CD4-positive, alpha-beta T cell treated with Interferon alpha-2 for 1 hour (primary cell): ENCODE measurements around the gene CLIC1.

Source experiments
- DNase-seq, 2 donors: peaks; one replicate each; pipeline ENCODE4 v3.0.0-alpha.2; 2020 to 2022

CLIC1 gene

DNA sequence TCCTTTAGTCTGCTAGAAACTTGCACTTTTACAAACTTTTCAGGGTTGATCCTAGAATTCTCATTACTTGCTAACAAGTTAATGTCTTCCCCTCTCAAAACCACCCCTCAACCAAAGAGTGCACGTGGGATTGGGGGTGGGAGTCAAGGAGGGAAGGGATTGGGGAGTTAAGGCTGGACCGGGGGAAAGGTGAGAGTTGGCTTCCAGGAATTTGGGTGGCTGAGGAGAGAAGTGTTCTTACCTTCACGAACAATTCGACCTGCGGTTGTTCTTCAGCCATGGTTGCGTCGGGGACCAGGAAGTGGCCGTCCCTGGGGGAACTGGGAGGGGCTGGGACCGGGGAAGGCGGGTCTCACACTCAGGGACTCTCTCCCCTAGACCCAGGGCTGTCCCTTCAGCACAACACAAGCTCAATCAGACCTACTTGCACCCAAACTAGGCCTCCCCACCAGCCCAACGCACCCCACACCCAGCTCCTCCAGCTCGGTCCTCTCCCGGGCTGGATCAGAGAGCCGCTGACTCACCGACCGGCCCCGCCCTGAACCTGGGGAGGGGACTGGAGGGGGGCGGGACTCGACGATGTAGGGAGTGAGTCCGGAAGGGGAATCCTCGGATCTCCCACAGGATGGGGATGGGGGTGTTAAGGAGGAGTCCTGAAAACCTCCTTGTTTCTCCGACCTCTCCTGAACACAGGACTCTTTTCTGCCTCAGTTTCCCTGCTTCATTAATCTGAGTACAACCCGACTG, at the start of gene CLIC1:
CLIC1 (minus strand) TSS at position 510 of the 747 bp plus-strand sequence; CDS start at position 280, 230 bp downstream.
- peak; percentile 87 for DNase-seq

DNA sequence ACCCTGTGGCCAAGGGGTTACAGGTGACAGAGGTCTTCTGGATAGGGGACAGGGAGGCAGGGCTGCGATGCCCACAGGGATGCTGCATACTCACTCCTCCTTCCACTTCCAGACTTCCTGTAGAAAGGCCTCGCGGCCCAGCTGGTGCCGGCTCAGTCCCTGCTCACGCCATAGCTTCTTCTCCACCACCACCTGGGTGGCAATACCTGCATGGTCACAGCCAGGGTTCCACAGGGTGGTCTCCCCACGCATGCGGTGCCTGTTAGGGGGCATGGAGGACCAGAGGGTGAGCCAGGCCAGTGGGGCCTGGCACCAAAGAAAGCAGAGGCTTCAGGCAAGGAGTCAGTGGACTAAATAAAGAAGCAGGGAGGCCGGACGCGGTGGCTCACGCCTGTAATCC, 49.1 kb upstream of the CLIC1 start:
- no peak for DNase-seq

DNA sequence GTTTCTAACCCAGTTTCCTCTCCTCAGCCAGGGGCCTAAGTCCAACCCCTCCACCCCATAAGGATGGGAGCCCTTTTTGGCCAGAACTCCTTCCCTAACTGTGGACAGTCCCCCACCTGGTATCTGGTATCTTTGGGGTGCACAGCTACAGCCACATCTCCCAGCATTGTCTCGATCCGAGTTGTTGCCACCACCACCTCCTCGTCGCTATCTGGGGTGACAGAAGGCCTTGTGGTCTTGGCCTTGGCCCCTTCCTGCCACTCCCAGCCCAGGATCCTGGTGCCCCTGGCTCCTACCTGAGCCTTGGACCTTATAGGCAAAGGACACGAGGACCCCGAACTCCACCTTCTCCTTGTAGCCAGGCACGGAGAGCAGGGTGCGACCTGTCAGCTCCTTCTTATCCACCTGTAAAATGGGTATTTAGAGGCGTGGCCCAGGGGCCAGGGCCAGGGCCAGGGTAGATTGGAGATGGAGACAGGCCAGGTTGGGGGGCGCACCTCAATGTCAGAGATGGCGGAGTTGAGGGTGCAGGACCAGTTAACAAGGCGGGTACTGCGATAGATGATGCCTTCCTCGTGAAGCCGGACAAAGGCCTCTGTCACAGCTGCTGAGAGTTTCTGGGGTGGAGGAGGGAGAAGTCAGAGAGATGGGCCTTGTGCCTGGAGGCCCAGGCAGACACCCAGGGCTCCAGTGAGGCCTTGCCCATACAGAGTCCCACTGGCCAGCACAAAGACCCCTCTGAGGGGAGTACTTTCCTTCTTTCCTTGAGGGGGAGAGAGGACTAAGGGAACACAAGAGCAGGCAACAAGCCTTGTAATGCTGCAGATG, 48.0 kb upstream of the CLIC1 start:
- DNase-seq = no peak

DNA sequence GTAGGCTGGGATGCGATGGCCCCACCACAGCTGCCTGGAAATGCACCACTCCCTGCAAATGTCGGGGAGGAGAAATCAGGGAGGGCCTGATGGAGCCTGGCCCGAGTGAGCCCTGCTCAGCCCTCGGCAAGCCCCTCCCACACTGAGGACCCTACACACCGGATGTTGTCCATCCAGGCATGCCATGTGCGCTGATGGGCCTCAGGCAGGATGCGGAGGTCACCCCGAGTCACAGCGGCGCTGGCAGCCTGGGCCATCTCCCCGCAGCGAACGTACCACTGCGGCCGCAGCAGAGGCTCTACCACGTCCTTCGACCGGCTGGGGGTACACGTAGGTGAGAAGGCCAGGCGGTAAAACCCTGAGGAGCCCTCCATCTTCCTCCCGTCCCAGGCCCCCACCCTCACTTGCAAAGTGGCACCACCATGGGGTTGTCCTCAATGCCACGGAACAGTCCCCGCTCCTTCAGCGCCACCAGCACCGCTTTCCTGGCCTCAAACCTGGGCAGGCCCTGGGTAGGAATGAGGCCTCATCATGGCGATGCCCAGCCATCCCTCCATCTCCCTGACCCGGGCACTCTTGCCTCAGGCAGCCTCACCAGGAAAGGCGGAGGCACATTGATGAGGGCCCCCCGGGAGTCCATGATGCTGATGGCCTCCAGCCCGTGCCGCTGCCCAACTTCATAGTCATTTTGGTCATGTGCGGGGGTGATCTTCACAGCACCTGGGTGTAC, 46.0 kb upstream of the CLIC1 start:
- DNase-seq = no peak

- DNase-seq = no peak
Observed at GRCh38 chr6:31781244-31782125, 45.2 kb upstream of the CLIC1 start.

GRCh38 chr6:31780507-31781243, 44.3 kb upstream of the CLIC1 start:
- no peak for DNase-seq

- DNase-seq = no peak
Observed at GRCh38 chr6:31779908-31780307, 43.6 kb upstream of the CLIC1 start.

- DNase-seq = no peak
Observed at GRCh38 chr6:31778999-31779885, 42.9 kb upstream of the CLIC1 start.

DNA sequence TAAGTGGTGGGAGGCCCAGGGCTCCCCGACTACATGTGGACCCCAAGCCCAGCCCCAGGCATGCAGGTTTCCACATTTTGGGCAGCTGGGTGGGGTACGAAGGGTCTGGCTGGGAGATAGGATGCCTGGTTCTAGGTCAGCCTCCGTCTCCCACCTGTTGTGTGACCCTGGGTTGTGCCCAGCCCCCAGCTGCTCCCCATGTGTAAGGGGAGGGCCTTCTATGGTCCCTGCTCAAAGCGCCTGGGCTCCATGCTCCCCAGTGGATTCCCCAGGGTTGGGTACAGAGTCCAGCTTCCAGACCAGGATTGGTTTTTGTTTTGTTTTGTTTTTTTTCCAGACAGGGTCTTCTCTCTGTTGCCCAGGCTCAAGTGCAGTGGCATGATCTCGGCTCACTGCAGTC, 41.9 kb upstream of the CLIC1 start:
- DNase-seq = no peak

DNA sequence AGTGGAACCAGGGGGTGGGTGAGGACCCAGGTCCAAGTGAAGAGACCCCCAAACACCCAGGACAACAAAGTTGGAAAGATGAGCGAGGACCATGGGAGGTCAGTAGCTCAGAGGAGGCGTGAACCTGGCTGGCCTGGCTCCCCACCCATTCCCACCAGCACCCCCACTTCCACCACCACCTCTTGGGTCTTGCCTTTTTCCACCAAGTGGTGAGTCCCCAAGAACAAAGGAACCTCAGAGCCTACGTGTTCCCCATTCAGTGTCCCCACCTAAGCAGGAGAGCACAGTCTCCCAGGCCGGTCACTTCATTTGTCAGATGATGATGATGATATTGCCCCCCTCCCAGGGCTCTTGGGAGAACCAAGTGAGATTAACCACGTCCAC, 41.3 kb upstream of the CLIC1 start:
- no peak for DNase-seq

- peak; percentile 76 to 81 for DNase-seq
Observed at GRCh38 chr6:31776989-31777666, 40.8 kb upstream of the CLIC1 start, which contains the start of gene VWA7. VWA7 (minus strand) TSS chr6:31777328; CDS start chr6:31776779, 549 bp downstream.

DNA sequence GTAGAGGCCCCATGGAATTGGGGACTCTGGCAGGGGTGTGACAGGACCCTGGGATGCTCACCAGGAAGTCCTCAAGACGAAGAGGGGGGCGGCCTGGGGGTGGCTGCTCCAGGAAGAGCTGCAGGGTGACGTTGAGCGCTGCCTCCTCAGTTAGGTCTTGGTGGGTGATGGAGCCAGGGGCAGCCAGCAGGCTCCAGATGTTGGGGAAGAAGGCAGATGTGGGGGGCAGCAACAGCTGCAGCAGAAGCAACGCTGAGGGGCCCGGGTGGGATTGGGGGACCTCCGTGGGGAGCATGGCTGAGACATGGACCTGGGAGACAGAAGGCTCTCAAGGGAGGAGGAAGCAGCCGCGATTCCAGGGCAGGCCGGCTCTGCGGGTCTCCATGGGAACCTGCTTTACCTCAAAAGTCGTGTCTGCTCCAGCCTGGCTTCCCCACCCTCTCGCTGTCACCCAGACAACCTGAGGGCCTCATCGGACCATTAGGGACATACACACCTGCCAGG, 40.2 kb upstream of the CLIC1 start:
- DNase-seq = no peak

DNA sequence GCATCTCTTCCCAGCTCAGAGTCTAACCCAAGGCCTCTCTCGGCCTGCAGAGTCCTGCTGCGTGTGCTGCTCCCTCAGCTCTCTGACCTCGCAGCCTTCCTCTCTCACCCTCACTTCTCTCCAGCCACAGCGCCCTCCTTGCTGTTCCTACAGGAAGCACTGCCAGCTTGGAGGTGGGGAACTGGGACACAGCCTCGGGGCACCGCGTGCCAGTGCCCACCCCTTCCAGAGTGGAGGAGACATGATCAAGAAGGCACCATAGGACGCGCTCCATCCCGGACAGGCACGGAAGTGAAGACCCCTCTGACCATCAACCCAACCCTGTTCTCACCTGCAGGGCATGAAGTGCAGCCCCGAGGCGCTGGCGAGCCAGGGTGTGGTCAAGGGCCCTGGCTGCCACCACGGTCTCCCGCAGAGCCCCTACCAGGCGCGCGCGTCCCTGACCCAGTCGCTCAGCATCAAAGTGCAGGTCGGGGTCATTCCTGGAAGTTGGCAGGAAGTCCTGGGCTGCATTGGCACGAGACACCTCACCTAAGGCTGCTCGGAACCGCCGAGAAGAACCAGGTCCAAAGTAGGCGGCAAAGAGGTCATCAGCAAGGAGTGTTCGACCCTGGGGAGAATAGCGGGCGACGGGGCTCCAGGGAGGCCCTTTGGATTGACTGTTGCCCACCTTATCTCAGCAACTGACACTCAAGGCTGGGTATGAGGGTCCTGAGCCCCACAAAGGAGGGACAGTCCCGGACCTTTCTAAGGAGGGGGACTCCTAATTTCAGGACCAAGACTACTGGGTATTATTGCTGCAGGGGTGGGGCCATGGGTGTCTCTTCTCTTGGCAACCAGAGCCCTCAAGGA, 39.5 kb upstream of the CLIC1 start:
- DNase-seq = no peak

- DNase-seq = no peak
Observed at GRCh38 chr6:31775184-31775583, 38.9 kb upstream of the CLIC1 start.

- DNase-seq = no peak
Observed at GRCh38 chr6:31771992-31772358, 35.6 kb upstream of the CLIC1 start.

DNA sequence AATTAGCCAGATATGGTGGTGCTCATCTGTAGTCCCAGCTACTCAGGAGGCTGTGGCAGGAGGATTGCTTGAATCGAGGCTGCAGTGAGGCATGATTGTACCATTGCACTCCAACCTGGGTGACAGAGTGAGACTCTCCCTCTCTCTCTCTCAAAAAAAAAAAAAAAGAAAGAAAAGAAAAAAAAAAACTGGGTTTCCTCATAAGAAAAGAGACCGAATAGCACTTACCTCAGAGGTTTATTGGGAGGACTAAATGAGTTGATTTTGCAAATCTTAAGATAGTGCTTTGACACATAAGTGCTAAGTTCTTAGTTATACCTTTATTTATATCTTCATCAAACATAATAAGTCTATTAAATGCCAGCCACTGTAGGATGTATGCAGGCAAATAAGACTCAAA, 34.5 kb upstream of the CLIC1 start:
- no peak for DNase-seq

DNA sequence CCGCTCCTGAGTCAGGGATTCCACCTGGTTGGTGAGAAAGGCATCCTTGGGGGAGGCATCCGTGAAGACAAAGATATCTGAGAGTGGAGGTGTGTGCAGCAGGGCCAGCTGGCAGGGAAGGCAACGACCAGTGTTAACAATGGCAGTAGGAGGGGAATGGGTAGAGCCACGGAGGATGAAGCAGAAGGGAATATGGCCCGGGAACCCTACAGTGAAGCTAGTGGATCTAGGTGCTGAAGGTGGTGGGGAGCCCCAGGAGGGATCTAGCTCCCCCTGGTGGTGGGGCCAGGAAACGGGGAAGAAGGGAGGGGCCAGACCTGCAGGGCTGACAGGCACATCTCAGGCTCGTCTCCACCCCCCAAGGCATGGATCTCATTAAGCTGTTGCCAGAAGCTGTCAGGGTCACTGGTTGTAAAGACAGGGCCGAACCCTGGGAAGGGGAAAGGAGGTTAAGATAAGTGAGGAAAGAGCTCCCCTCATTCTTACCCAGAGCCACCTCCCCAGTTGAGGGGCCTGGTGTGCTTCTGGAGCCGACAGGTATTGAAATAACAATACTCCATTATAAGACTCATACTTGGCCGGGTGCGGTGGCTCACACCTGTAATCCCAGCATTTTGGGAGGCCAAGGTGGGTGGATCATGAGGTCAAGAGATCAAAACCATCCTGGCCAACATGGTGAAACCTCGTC, 33.5 kb upstream of the CLIC1 start:
- peak; percentile 84 to 87 for DNase-seq
